Measurements from ENCODE around the gene GLT8D2. TPM values are rescaled to one million over a fixed set of nuclear protein-coding genes. Genes with fewer than 3 reads are reported as not detected.

GLT8D2 gene
- total RNA-seq, 1 experiment from 2014 or later, result 2.0 TPM

- H3K36me3 Mint-ChIP-seq (ENCODE audit: insufficient read depth, unreplicated experiment), result peaks cover 24% of the 10 kb centered on the region
- no TSS peak for BruUV-seq (replicated peaks)
- peak overlapping the region; percentile 92 for H3K4me3 Mint-ChIP-seq (ENCODE audit: unreplicated experiment)
- peaks cover 28% of the 10 kb centered on the region for H3K4me1 Mint-ChIP-seq (ENCODE audit: insufficient read depth, unreplicated experiment)
- H3K9me3 Mint-ChIP-seq (ENCODE audit: unreplicated experiment), result no peaks in the 10 kb centered on the region
- POLR2A ChIA-PET, result interaction anchor here (0.6 to 4.8 kb wide), 22 partner anchors 9 to 1143 kb away, joined by 3 to 214 read pairs (median 12); partner anchors contain the start of genes GLT8D2, HCFC2, HSP90B1 and NFYB
- H3K27me3 Mint-ChIP-seq (ENCODE audit: insufficient read depth, unreplicated experiment), result no peaks in the 10 kb centered on the region
- CTCF ChIA-PET, result interaction anchor here (0.9 to 6.0 kb wide), 7 partner anchors 9 to 144 kb away, joined by 3 to 40 read pairs (median 4); partner anchors contain the start of genes HCFC2 and HSP90B1
- peak overlapping the region; percentile 97 for H3K27ac Mint-ChIP-seq (ENCODE audit: low read depth, unreplicated experiment)
- TF ChIP-seq CTCF (IDR thresholded peaks at IDR 0.05; ENCODE audit: unreplicated experiment), result no peak
- no peak for DNase-seq (ENCODE audit: unreplicated experiment)
- intact Hi-C loops (cut with micrococcal nuclease), result loop anchor here (1.0 to 2.0 kb wide), 3 partner anchors 8 to 144 kb away; partner anchors contain the start of gene HCFC2
Observed at GRCh38 chr12:103964805-103965204, 85.2 kb downstream of the GLT8D2 start.

GRCh38 chr12:103962493-103962892 is 87.5 kb downstream of the GLT8D2 start:
- TF ChIP-seq CTCF (IDR thresholded peaks at IDR 0.05; ENCODE audit: unreplicated experiment), result no peak
- peaks cover 21% of the 10 kb centered on the region for H3K4me1 Mint-ChIP-seq (ENCODE audit: insufficient read depth, unreplicated experiment)
- peaks cover 18% of the 10 kb centered on the region for H3K36me3 Mint-ChIP-seq (ENCODE audit: insufficient read depth, unreplicated experiment)
- H3K27ac Mint-ChIP-seq (ENCODE audit: low read depth, unreplicated experiment), result no peak overlapping the region
- no peaks in the 10 kb centered on the region for H3K27me3 Mint-ChIP-seq (ENCODE audit: insufficient read depth, unreplicated experiment)
- ChIA-PET CTCF (interaction anchor here (0.9 to 6.0 kb wide), 2 partner anchors 101 to 147 kb away, joined by 5 to 40 read pairs; no protein-coding TSS in a partner anchor), POLR2A (no interaction called here)
- H3K9me3 Mint-ChIP-seq (ENCODE audit: unreplicated experiment), result no peaks in the 10 kb centered on the region
- intact Hi-C loops (cut with micrococcal nuclease), result no loop called here
- BruUV-seq (replicated peaks), result no TSS peak
- H3K4me3 Mint-ChIP-seq (ENCODE audit: unreplicated experiment), result no peak overlapping the region
- no peak for DNase-seq (ENCODE audit: unreplicated experiment)

GRCh38 chr12:103960616-103961227 is 89.3 kb downstream of the GLT8D2 start:
- ChIA-PET CTCF (interaction anchor here (1.0 to 1.1 kb wide), 2 partner anchors 149 to 173 kb away, joined by 3 read pairs; no protein-coding TSS in a partner anchor), POLR2A (interaction anchor here (1.0 to 2.2 kb wide), 3 partner anchors 17 to 103 kb away, joined by 4 to 11 read pairs (median 5); partner anchors contain the start of genes HCFC2 and HSP90B1)
- no TSS peak for BruUV-seq (replicated peaks)
- Mint-ChIP-seq H3K4me1 (ENCODE audit: insufficient read depth, unreplicated experiment) (peaks cover 14% of the 10 kb centered on the region), H3K36me3 (ENCODE audit: insufficient read depth, unreplicated experiment) (peaks cover 3% of the 10 kb centered on the region), H3K9me3 (ENCODE audit: unreplicated experiment) (no peaks in the 10 kb centered on the region), H3K4me3 (ENCODE audit: unreplicated experiment) (no peak overlapping the region), H3K27me3 (ENCODE audit: insufficient read depth, unreplicated experiment) (no peaks in the 10 kb centered on the region), H3K27ac (ENCODE audit: low read depth, unreplicated experiment) (no peak overlapping the region)
- intact Hi-C loops (cut with micrococcal nuclease), result no loop called here
- no peak for TF ChIP-seq CTCF (IDR thresholded peaks at IDR 0.05; ENCODE audit: unreplicated experiment)
- no peak for DNase-seq (ENCODE audit: unreplicated experiment)

GRCh38 chr12:103958621-103959020 is 91.4 kb downstream of the GLT8D2 start:
- Mint-ChIP-seq H3K4me1 (ENCODE audit: insufficient read depth, unreplicated experiment) (peaks cover 20% of the 10 kb centered on the region), H3K27me3 (ENCODE audit: insufficient read depth, unreplicated experiment) (no peaks in the 10 kb centered on the region), H3K4me3 (ENCODE audit: unreplicated experiment) (no peak overlapping the region), H3K36me3 (ENCODE audit: insufficient read depth, unreplicated experiment) (peaks cover 14% of the 10 kb centered on the region), H3K27ac (ENCODE audit: low read depth, unreplicated experiment) (no peak overlapping the region), H3K9me3 (ENCODE audit: unreplicated experiment) (no peaks in the 10 kb centered on the region)
- ChIA-PET CTCF (interaction anchor here (0.7 to 1.5 kb wide), 4 partner anchors 9 to 151 kb away, joined by 3 to 4 read pairs (median 3); no protein-coding TSS in a partner anchor), POLR2A (interaction anchor here (0.5 to 8.2 kb wide), 4 partner anchors 8 to 310 kb away, joined by 3 to 214 read pairs (median 4); partner anchors contain the start of gene TDG)
- no peak for TF ChIP-seq CTCF (IDR thresholded peaks at IDR 0.05; ENCODE audit: unreplicated experiment)
- BruUV-seq (replicated peaks), result no TSS peak
- intact Hi-C loops (cut with micrococcal nuclease), result no loop called here
- DNase-seq (ENCODE audit: unreplicated experiment), result no peak

Data from MCF 10A (cell line).